GM12875 (cell line): ENCODE data around the gene CTDSPL.

Experiments used
- H3K4me3 ChIP-seq: one replicate; pipeline ENCODE4 v1.5.1; 2011; ENCODE audit warnings: low read depth, low read length, control low read depth
- CTCF ChIP-seq: IDR thresholded peaks from 2 replicates; pipeline ENCODE4 v1.5.1; 2011; ENCODE audit warnings: low read depth, mild to moderate bottlenecking, control low read depth, inconsistent platforms, low read length, moderate library complexity, borderline replicate concordance; ENCODE audit not compliant: insufficient read depth

CTDSPL gene

GRCh38 chr3:37872413-37873160, 10.9 kb downstream of the CTDSPL start:
- no peak overlapping the region for H3K4me3 ChIP-seq
- TF ChIP-seq CTCF: no peak

DNA sequence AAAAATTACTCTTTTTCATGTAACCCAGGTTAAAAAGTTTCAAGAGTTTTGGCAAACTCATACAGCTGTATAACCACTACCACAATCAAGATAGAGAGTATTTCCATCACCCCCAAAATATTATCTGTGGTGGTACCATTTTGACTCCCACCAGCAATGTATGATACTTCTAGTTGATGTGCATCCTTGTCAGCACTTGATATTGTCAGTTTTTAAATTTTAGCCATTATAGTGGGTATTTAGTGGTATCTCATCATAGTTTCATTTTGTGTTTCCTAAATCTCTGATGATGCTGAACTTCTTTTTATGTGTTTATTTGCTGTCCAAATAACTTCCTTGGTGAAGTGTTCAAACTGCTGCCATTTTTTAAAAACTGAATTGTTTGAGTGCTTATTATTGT, 14.6 kb downstream of the CTDSPL start:
- no peak overlapping the region for H3K4me3 ChIP-seq
- TF ChIP-seq CTCF: no peak

GRCh38 chr3:37882711-37883110, 21.0 kb downstream of the CTDSPL start:
- TF ChIP-seq CTCF: no peak
- no peak overlapping the region for H3K4me3 ChIP-seq

DNA sequence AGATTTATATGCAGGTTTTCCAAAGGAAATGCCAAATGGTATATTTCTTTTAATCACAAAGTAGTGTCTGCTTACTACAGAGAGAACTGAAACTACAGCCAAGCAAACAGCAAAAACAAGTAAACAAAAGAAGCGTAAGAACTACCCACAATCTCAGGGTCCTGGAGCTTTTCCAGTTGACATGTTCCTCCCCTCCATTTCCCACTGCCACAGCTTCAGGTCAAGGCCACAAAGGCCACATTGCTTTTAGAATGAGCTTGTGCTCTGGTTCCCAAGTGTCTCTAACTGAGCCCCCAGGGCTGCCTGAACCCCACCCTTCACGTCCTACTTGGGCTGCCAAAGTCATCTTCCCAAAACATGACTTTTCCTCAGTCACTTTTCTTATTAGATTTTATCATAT, 24.1 kb downstream of the CTDSPL start:
- H3K4me3 ChIP-seq: no peak overlapping the region
- no peak for TF ChIP-seq CTCF

DNA sequence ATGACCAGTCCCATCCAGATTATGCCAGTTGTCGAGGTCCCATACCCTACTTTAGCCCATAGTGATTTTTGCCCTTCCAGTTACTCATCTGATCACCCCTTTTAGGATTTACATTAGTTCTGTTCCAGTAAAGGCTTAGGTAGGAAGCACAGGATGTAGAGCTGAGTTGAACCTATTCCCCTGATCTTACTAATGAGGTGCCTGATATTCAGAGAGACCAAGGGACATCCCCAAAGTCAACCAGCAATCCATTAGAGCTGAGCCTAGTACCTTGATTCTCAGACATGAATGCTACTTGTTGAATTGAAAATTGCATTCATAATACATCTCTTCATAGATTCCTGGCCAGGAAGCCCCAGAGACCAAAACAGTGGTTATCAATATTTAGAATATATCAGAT, 24.7 kb downstream of the CTDSPL start:
- TF ChIP-seq CTCF: no peak
- no peak overlapping the region for H3K4me3 ChIP-seq

DNA sequence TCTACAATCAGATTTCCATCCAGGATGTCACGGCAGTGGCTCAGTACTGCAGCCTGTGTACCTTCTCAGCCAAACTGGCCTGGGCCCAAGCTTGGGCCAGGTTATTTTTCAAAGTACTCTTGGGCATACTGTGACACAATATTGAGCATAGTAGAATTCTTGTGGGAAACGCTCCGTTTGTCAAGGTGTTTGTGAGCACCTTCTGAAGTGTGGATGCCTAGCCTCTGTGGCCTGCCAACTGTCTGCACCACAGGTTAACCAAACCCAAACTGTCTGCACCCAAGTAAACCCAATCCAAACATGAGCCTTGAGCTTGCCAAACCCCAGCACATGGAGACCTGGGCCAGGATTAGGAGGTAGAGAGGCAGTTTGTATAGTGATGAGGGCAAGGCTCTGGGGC, 25.4 kb downstream of the CTDSPL start:
- no peak for TF ChIP-seq CTCF
- H3K4me3 ChIP-seq: no peak overlapping the region

- H3K4me3 ChIP-seq: no peak overlapping the region
- no peak for TF ChIP-seq CTCF
Observed at GRCh38 chr3:37887824-37888223, 26.1 kb downstream of the CTDSPL start.
